ENCODE measurements around the gene APOL1. TPM values are rescaled to one million over a fixed set of nuclear protein-coding genes. Genes with fewer than 3 reads are reported as not detected.
A peak's percentile ranks its signal among the peaks of the same experiment; 100 is the strongest.
"Not testable (repeated sequence)": the region's sequence is repeated elsewhere in the genome, so short reads cannot be mapped to it uniquely, and the experiment has no call there.

Gene APOL1
- total RNA-seq, 1 donor from 2014 or later: not detected

DNA sequence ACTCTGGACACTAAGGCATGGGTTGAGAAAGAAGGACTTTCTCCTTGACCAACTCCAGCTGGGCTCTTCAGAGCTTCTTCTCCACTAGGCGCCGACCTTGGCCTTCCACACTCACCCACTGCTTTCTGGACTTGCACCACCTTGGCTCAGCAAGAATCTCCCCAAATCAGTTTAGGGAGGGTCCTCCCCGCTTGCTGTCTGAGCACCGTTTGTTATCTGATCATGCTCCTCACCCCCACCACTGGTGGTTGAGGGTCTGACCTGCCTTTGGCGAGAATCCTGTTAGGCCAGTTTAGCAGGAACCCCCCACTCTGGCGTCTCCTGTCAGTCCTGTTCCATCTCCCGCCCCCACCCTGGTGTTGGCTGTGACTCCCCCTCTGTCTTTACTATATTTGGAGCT, 24.0 kb upstream of the APOL1 start:
- H3K4me1 Mint-ChIP-seq: peaks cover 9% of the 10 kb centered on the region
- H3K79me2 ChIP-seq (ENCODE audit: low read depth): no peaks in the 10 kb centered on the region
- no peaks in the 10 kb centered on the region for H4K20me1 ChIP-seq (ENCODE audit: low read depth)
- H3K36me3 ChIP-seq: no peaks in the 10 kb centered on the region
- no peaks in the 10 kb centered on the region for H3K9me3 ChIP-seq (ENCODE audit: low read depth)
- H2AFZ ChIP-seq (replicated peaks): no peak overlapping the region
- H3K27ac ChIP-seq: no peak overlapping the region
- H3F3A ChIP-seq (ENCODE audit: low read depth): no peaks in the 10 kb centered on the region
- peaks cover 2% of the 10 kb centered on the region for H3K4me1 ChIP-seq
- peaks cover 4% of the 10 kb centered on the region for H3K27me3 Mint-ChIP-seq (ENCODE audit: insufficient read depth, low read depth)
- no peak overlapping the region for H3K4me3 Mint-ChIP-seq
- no peak overlapping the region for H3K4me2 ChIP-seq
- no peak for DNase-seq (ENCODE audit: low spot score)
- H3K4me3 ChIP-seq: no peak overlapping the region
- H3K9ac ChIP-seq: no peak overlapping the region
- no peaks in the 10 kb centered on the region for H3K27me3 ChIP-seq
- H3K36me3 Mint-ChIP-seq: peaks cover 22% of the 10 kb centered on the region
- no peak overlapping the region for H3K27ac Mint-ChIP-seq
- H3K9me3 Mint-ChIP-seq: no peaks in the 10 kb centered on the region
- TF ChIP-seq EZH2phosphoT487 (IDR thresholded peaks at IDR 0.05) (no peak), EZH2 (IDR thresholded peaks at IDR 0.05) (no peak)
- TF ChIP-seq, protein P1, sequence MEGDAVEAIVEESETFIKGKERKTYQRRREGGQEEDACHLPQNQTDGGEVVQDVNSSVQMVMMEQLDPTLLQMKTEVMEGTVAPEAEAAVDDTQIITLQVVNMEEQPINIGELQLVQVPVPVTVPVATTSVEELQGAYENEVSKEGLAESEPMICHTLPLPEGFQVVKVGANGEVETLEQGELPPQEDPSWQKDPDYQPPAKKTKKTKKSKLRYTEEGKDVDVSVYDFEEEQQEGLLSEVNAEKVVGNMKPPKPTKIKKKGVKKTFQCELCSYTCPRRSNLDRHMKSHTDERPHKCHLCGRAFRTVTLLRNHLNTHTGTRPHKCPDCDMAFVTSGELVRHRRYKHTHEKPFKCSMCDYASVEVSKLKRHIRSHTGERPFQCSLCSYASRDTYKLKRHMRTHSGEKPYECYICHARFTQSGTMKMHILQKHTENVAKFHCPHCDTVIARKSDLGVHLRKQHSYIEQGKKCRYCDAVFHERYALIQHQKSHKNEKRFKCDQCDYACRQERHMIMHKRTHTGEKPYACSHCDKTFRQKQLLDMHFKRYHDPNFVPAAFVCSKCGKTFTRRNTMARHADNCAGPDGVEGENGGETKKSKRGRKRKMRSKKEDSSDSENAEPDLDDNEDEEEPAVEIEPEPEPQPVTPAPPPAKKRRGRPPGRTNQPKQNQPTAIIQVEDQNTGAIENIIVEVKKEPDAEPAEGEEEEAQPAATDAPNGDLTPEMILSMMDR (IDR thresholded peaks at IDR 0.05): no peak

DNA sequence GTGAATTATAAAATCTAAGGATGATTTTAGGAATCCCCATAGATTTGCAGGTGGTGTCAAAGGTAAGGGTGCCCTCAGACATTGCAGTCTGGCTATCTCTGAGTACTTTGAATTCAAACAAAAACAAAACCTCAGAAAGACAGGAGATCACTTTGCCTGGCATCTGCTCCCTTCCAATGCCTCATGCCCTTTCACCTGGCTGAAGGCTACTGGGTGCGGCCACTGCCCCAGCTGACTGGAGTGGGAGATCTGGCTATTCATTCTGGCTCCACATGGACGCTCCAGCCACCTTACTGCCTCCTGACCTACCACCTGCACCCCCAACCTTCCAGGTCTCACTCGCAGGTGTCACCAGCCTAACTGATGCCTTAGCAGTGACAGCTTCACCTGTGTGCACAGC, 23.3 kb upstream of the APOL1 start:
- not testable (repeated sequence) for H3K4me3 ChIP-seq; H3K27ac Mint-ChIP-seq; H4K20me1 ChIP-seq (ENCODE audit: low read depth); H3K79me2 ChIP-seq (ENCODE audit: low read depth); H3F3A ChIP-seq (ENCODE audit: low read depth); H3K4me2 ChIP-seq; H2AFZ ChIP-seq (replicated peaks); H3K4me3 Mint-ChIP-seq; H3K27me3 ChIP-seq; DNase-seq (ENCODE audit: low spot score); H3K4me1 ChIP-seq; H3K27ac ChIP-seq; H3K9me3 ChIP-seq (ENCODE audit: low read depth); H3K36me3 ChIP-seq; H3K27me3 Mint-ChIP-seq (ENCODE audit: insufficient read depth, low read depth); H3K9me3 Mint-ChIP-seq; H3K9ac ChIP-seq
- peaks cover 11% of the 10 kb centered on the region for H3K4me1 Mint-ChIP-seq
- peaks cover 22% of the 10 kb centered on the region for H3K36me3 Mint-ChIP-seq

DNA sequence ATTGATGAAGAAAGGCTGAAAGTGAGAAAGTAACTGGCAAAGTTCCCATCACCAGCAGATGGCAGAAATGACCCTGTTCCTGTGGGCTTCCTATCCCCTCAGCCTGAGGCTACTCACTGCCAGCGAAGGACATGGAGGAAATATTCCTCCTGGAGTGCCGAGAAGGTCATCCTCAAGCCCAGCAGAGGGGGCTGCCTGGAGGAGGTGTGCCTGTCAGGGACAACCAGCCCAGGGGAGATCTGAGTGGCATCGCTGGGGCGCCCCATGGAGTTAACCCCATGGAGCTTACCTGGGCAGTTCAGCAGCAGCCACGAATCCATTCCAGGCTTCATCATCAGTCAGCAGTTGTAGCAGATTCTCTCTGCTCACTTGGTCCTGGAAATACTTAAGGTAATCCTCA, 21.9 kb upstream of the APOL1 start:
- not testable (repeated sequence) for H3K9ac ChIP-seq

DNA sequence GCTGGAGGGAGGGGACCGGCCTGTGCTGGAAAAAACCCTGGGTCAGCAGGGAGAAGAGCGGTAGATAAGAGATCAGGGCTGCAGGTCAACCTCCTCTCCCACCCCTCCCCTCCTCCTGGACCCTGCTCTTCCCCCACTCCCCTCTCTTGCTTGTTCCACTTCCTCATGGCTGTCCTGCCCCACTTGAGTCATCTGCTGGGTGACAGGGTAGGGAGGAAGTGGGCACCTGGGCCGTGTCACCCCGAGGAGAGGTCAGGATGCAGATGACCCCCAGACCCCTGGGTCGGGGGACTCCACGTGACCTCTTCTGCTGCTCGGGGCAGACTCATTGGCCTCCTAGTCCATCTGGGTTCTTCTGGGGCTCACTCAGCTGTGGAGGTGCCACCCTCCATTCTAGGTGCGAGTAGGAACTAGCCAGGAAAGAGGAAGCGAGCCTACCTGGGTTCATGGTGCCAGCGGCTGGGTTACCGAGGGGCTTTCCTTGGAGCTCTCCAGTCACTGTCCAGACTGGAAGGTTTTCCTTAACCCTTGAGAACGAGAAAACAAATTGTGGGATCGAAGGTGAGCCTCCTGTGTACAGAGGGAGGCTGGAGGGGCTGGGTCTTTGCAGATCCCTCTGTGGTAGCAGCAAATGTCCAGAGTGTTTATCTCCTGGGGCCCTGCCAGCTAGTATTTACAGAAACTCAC, 20.1 kb upstream of the APOL1 start:
- Histone ChIP-seq H3K4me2 (no peak overlapping the region), H3K36me3 (no peaks in the 10 kb centered on the region), H3K79me2 (ENCODE audit: low read depth) (no peaks in the 10 kb centered on the region), H2AFZ (replicated peaks) (no peak overlapping the region), H3F3A (ENCODE audit: low read depth) (no peaks in the 10 kb centered on the region), H3K4me3 (no peak overlapping the region), H3K9ac (no peak overlapping the region), H4K20me1 (ENCODE audit: low read depth) (no peaks in the 10 kb centered on the region), H3K9me3 (ENCODE audit: low read depth) (no peaks in the 10 kb centered on the region), H3K27me3 (no peaks in the 10 kb centered on the region), H3K27ac (no peak overlapping the region), H3K4me1 (peaks cover 15% of the 10 kb centered on the region)
- H3K27me3 Mint-ChIP-seq (ENCODE audit: insufficient read depth, low read depth): peaks cover 2% of the 10 kb centered on the region
- peaks cover 22% of the 10 kb centered on the region for H3K4me1 Mint-ChIP-seq
- H3K36me3 Mint-ChIP-seq: peaks cover 27% of the 10 kb centered on the region
- no peak overlapping the region for H3K27ac Mint-ChIP-seq
- TF ChIP-seq EZH2phosphoT487 (IDR thresholded peaks at IDR 0.05): no peak
- TF ChIP-seq EZH2 (IDR thresholded peaks at IDR 0.05): no peak
- TF ChIP-seq, protein P1 (IDR thresholded peaks at IDR 0.05): no peak
- H3K4me3 Mint-ChIP-seq: no peak overlapping the region
- DNase-seq (ENCODE audit: low spot score): no peak
- H3K9me3 Mint-ChIP-seq: peaks cover 5% of the 10 kb centered on the region

More for the DNA sequence above, 21.9 kb upstream of the APOL1 start:
- peaks cover 14% of the 10 kb centered on the region for H3K4me1 Mint-ChIP-seq
- not testable (repeated sequence) for H3K36me3 ChIP-seq; H3K27ac Mint-ChIP-seq; H3K27me3 Mint-ChIP-seq (ENCODE audit: insufficient read depth, low read depth); H3K9me3 Mint-ChIP-seq; H3K27ac ChIP-seq; H3K4me3 Mint-ChIP-seq; H3F3A ChIP-seq (ENCODE audit: low read depth); H3K9me3 ChIP-seq (ENCODE audit: low read depth); H4K20me1 ChIP-seq (ENCODE audit: low read depth); H3K79me2 ChIP-seq (ENCODE audit: low read depth); H3K4me1 ChIP-seq; DNase-seq (ENCODE audit: low spot score); H3K4me3 ChIP-seq; H3K27me3 ChIP-seq; H2AFZ ChIP-seq (replicated peaks); H3K4me2 ChIP-seq
- H3K36me3 Mint-ChIP-seq: peaks cover 28% of the 10 kb centered on the region
- TF ChIP-seq, protein P1 (IDR thresholded peaks at IDR 0.05): peak; percentile 22

All from neural progenitor cell (in vitro differentiated cells).